Mesendoderm (in vitro differentiated cells): ENCODE results near the gene CASQ2. TPM values are rescaled to one million over a fixed set of nuclear protein-coding genes. Genes with fewer than 3 reads are reported as not detected.

Source experiments
- DNase-seq: peaks from one replicate; pipeline ENCODE4 v3.0.0; 2013
- H2AK5ac ChIP-seq: 2 replicates; pipeline ENCODE4 v1.6.1; 2013; ENCODE audit warnings: low read length, inconsistent platforms
- H2BK120ac ChIP-seq: 2 replicates; pipeline ENCODE4 v1.6.1; 2013; ENCODE audit warnings: low read depth, mild to moderate bottlenecking, low read length, moderate library complexity, mixed read lengths
- H2BK15ac ChIP-seq: replicated peaks from 2 replicates; pipeline ENCODE4 v1.6.1; 2013; ENCODE audit warnings: low read depth, mild to moderate bottlenecking, moderate library complexity
- H2BK5ac ChIP-seq: 2 replicates; pipeline ENCODE4 v1.6.1; 2013; ENCODE audit warnings: low read length, inconsistent platforms
- H3K18ac ChIP-seq: 2 replicates; pipeline ENCODE4 v1.6.1; 2013; ENCODE audit warnings: mild to moderate bottlenecking, low read length, mixed read lengths
- H3K23ac ChIP-seq: one replicate; pipeline ENCODE4 v1.6.1; 2013; ENCODE audit warnings: low read length
- H3K27ac ChIP-seq: 2 replicates; pipeline ENCODE4 v1.5.1; 2013; ENCODE audit warnings: low read depth, mild to moderate bottlenecking, inconsistent platforms, low read length, moderate library complexity
- H3K27me3 ChIP-seq: 2 replicates; pipeline ENCODE4 v1.6.1; 2013; ENCODE audit warnings: low read length, control low read depth, mild to moderate bottlenecking, inconsistent platforms; ENCODE audit not compliant: insufficient read depth, poor library complexity
- H3K36me3 ChIP-seq: 2 replicates; pipeline ENCODE4 v1.6.1; 2013; ENCODE audit warnings: low read length, inconsistent platforms; ENCODE audit not compliant: control insufficient read depth, insufficient read depth
- H3K4ac ChIP-seq: one replicate; pipeline ENCODE4 v1.6.1; 2013; ENCODE audit warnings: low read depth, mild to moderate bottlenecking, low read length, moderate library complexity
- H3K4me1 ChIP-seq: 2 replicates; pipeline ENCODE4 v1.6.1; 2013; ENCODE audit warnings: low read depth, low read length, inconsistent platforms; ENCODE audit not compliant: control insufficient read depth
- H3K4me2 ChIP-seq: 2 replicates; pipeline ENCODE4 v1.6.1; 2013; ENCODE audit warnings: low read length
- H3K4me3 ChIP-seq: 2 replicates; pipeline ENCODE4 v1.5.1; 2013; ENCODE audit warnings: mild to moderate bottlenecking, low read length
- H3K56ac ChIP-seq: one replicate; pipeline ENCODE4 v1.6.1; 2013; ENCODE audit warnings: low read length
- H3K79me1 ChIP-seq: 2 replicates; pipeline ENCODE4 v1.6.1; 2013; ENCODE audit warnings: low read length, inconsistent platforms
- H3K79me2 ChIP-seq: 2 replicates; pipeline ENCODE4 v1.6.1; 2013; ENCODE audit warnings: mild to moderate bottlenecking, low read length; ENCODE audit not compliant: control insufficient read depth, insufficient read depth
- H3K9ac ChIP-seq: 2 replicates; pipeline ENCODE4 v1.6.1; 2013; ENCODE audit warnings: low read length, inconsistent platforms
- H4K5ac ChIP-seq: one replicate; pipeline ENCODE4 v1.6.1; 2013; ENCODE audit warnings: low read length
- H4K8ac ChIP-seq: one replicate; pipeline ENCODE4 v1.6.1; 2013; ENCODE audit warnings: low read depth, mild to moderate bottlenecking, control low read depth, low read length, moderate library complexity
- whole genome bisulfite sequencing: extraction: QIAGEN DNeasy Blood & Tissue Kit; methylation state at CpG from one replicate; pipeline ENCODE4 v1.1.7; 2013; ENCODE audit warnings: low lambda C conversion rate, missing lambda C conversion rate; ENCODE audit not compliant: insufficient coverage; ENCODE audit errors: extremely low coverage; 5-methylcytosine and 5-hydroxymethylcytosine counted together
- polyA plus RNA-seq, 2 experiments: library from polyadenylated mRNA; stranded (reverse); fragments of 200-250 nt; gene quantifications; one replicate each; pipeline ENCODE4 v1.2.3, GENCODE V29; 2013

Gene CASQ2
- polyA plus RNA-seq (2013, experiment 1 of 2) = not detected
- polyA plus RNA-seq (2013, experiment 2 of 2) = 0.01 TPM

GRCh38 chr1:115768549-115768948, at the start of gene CASQ2:
Gene CASQ2 (minus strand): TSS chr1:115768714. CDS start chr1:115768541, 173 bp downstream.
- Histone ChIP-seq H2BK15ac (no peak within 1 kb of the TSS), H2AK5ac (no peak within 1 kb of the TSS), H3K79me1 (no peaks in the 10 kb centered on the region), H3K56ac (no peak within 1 kb of the TSS), H4K8ac (no peak within 1 kb of the TSS), H3K4ac (no peak within 1 kb of the TSS), H3K27ac (no peak within 1 kb of the TSS), H3K9ac (no peak within 1 kb of the TSS), H3K79me2 (no peaks in the 10 kb centered on the region), H2BK5ac (no peak within 1 kb of the TSS), H3K4me1 (no peaks in the 10 kb centered on the region), H3K4me2 (no peak within 1 kb of the TSS), H3K23ac (no peak within 1 kb of the TSS), H3K4me3 (no peak within 1 kb of the TSS), H3K18ac (no peak within 1 kb of the TSS), H2BK120ac (no peak within 1 kb of the TSS), H4K5ac (no peak within 1 kb of the TSS), H3K36me3 (no peaks in the 10 kb centered on the region), H3K27me3 (no peaks in the 10 kb centered on the region)
- no peak for DNase-seq
- no CpG with 5 or more reads among the region's 8 CpGs for WGBS

GRCh38 chr1:115815694-115816093, 47.2 kb upstream of the CASQ2 start:
- no peak for DNase-seq
- H4K8ac ChIP-seq = no peak overlapping the region
- no peak overlapping the region for H2AK5ac ChIP-seq

GRCh38 chr1:115814685-115815398, 46.3 kb upstream of the CASQ2 start:
- Histone ChIP-seq H3K4me3 (no peak overlapping the region), H2BK120ac (no peak overlapping the region), H3K18ac (no peak overlapping the region), H3K4me2 (no peak overlapping the region), H2AK5ac (no peak overlapping the region), H3K23ac (no peak overlapping the region), H2BK15ac (no peak overlapping the region), H4K5ac (no peak overlapping the region), H3K4ac (no peak overlapping the region), H3K27ac (no peak overlapping the region), H3K79me1 (no peaks in the 10 kb centered on the region), H3K36me3 (no peaks in the 10 kb centered on the region), H3K79me2 (no peaks in the 10 kb centered on the region), H3K9ac (no peak overlapping the region), H3K27me3 (no peaks in the 10 kb centered on the region), H3K4me1 (no peaks in the 10 kb centered on the region), H2BK5ac (no peak overlapping the region), H4K8ac (no peak overlapping the region), H3K56ac (no peak overlapping the region)
- DNase-seq = no peak
- no CpG with 5 or more reads among the region's 4 CpGs for WGBS

More at GRCh38 chr1:115815694-115816093, 47.2 kb upstream of the CASQ2 start:
- no peak overlapping the region for H2BK120ac ChIP-seq
- H3K27ac ChIP-seq = no peak overlapping the region
- no peaks in the 10 kb centered on the region for H3K27me3 ChIP-seq
- no peak overlapping the region for H3K9ac ChIP-seq
- no peak overlapping the region for H2BK5ac ChIP-seq
- H3K4me3 ChIP-seq = no peak overlapping the region
- no CpG with 5 or more reads among the region's 3 CpGs for WGBS
- H3K79me2 ChIP-seq = no peaks in the 10 kb centered on the region
- H3K79me1 ChIP-seq = no peaks in the 10 kb centered on the region
- H3K23ac ChIP-seq = no peak overlapping the region
- no peaks in the 10 kb centered on the region for H3K36me3 ChIP-seq
- H3K56ac ChIP-seq = no peak overlapping the region
- H3K4ac ChIP-seq = no peak overlapping the region
- H3K4me1 ChIP-seq = no peaks in the 10 kb centered on the region
- no peak overlapping the region for H3K4me2 ChIP-seq
- H2BK15ac ChIP-seq = no peak overlapping the region
- H4K5ac ChIP-seq = no peak overlapping the region
- no peak overlapping the region for H3K18ac ChIP-seq

DNA sequence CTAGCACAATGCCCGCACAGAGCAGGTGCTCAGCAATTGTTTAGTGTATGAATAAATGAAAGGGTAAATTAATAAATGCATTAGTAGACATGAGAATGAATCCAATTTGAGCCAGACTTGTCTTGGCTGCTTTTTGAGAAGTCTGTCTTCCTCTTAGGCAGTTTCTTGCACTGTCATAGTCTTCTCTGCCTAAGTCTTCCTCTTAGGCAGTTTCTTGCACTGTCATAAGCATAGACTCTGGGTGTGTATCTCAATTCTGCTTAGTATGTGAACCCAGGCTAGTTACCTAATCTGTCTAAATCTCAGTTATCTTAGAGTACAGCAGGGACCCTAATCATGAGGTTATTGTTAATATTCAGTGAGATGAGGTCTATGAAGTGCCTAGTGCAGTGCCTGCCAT, 45.2 kb upstream of the CASQ2 start:
- Histone ChIP-seq H2AK5ac (no peak overlapping the region), H3K79me1 (no peaks in the 10 kb centered on the region), H3K4me2 (no peak overlapping the region), H3K79me2 (no peaks in the 10 kb centered on the region), H2BK5ac (no peak overlapping the region), H3K4me3 (no peak overlapping the region), H3K36me3 (no peaks in the 10 kb centered on the region), H3K56ac (no peak overlapping the region), H3K9ac (no peak overlapping the region), H2BK15ac (no peak overlapping the region), H4K8ac (no peak overlapping the region), H4K5ac (no peak overlapping the region), H3K27ac (no peak overlapping the region), H3K18ac (no peak overlapping the region), H3K27me3 (no peaks in the 10 kb centered on the region), H3K4ac (no peak overlapping the region), H3K23ac (no peak overlapping the region), H3K4me1 (no peaks in the 10 kb centered on the region), H2BK120ac (no peak overlapping the region)
- no CpG with 5 or more reads among the region's 1 CpG for WGBS
- DNase-seq = no peak

GRCh38 chr1:115811140-115811828, 42.8 kb upstream of the CASQ2 start:
- Histone ChIP-seq H3K4me3 (no peak overlapping the region), H3K9ac (no peak overlapping the region), H3K36me3 (no peaks in the 10 kb centered on the region), H3K4me1 (no peaks in the 10 kb centered on the region), H3K79me1 (no peaks in the 10 kb centered on the region), H2AK5ac (no peak overlapping the region), H3K27ac (no peak overlapping the region), H3K23ac (no peak overlapping the region), H3K56ac (no peak overlapping the region), H3K79me2 (no peaks in the 10 kb centered on the region), H2BK120ac (no peak overlapping the region), H2BK5ac (no peak overlapping the region), H3K27me3 (no peaks in the 10 kb centered on the region), H2BK15ac (no peak overlapping the region), H4K8ac (no peak overlapping the region), H4K5ac (no peak overlapping the region), H3K4me2 (no peak overlapping the region), H3K18ac (no peak overlapping the region), H3K4ac (no peak overlapping the region)
- no CpG with 5 or more reads among the region's 3 CpGs for WGBS
- peak; percentile 83 for DNase-seq
